ENCODE measurements around the gene AGPAT2. TPM values are rescaled to one million over a fixed set of nuclear protein-coding genes. Genes with fewer than 3 reads are reported as not detected.

Gene AGPAT2
- total RNA-seq, 1 experiment from 2014 or later = 77.9 TPM

- intact Hi-C loops (cut with micrococcal nuclease; ENCODE audit: unreplicated experiment) = no loop called here
- Histone ChIP-seq H3K9me3 (ENCODE audit: control insufficient read depth, insufficient read depth, low read depth, low read length) (no peaks in the 10 kb centered on the region), H3K4me3 (ENCODE audit: low read depth in 2 of 2, low read length in 2 of 2) (no peak overlapping the region), H3K4me1 (ENCODE audit: control insufficient read depth, insufficient read depth, low read length) (no peaks in the 10 kb centered on the region; the same call in 1 of the 2 replicates), H3K27me3 (ENCODE audit: control insufficient read depth, insufficient read depth, low read length) (no peaks in the 10 kb centered on the region), H3K27ac (ENCODE audit: low read length) (no peak overlapping the region), H3K36me3 (ENCODE audit: control insufficient read depth, insufficient read depth, low read length) (no peaks in the 10 kb centered on the region)
- DNase-seq (ENCODE audit: low read depth, low spot score) = no peak
- ATAC-seq = no peak
- no peak for TF ChIP-seq POLR2AphosphoS5 (IDR thresholded peaks at IDR 0.05; ENCODE audit: low read depth, low read length)
- no peak for TF ChIP-seq CTCF (IDR thresholded peaks at IDR 0.05)
- no peak for TF ChIP-seq SIN3A (IDR thresholded peaks at IDR 0.05; ENCODE audit: borderline replicate concordance, insufficient read depth, low read depth, low read length)
- TF ChIP-seq REST (IDR thresholded peaks at IDR 0.05; ENCODE audit: insufficient read depth in 1 of 2, low read depth in 2 of 2, low read length in 1 of 2) = no peak
- TF ChIP-seq TCF7L2 (IDR thresholded peaks at IDR 0.05; ENCODE audit: low read depth, low read length) = no peak
- BruUV-seq (replicated peaks) = no TSS peak
- in situ Hi-C loops (cut with HindIII; ENCODE audit: low pct_unique_long_range_greater_than_20kb, low sequenced_read_pairs) = no loop called here
- CTCF ChIA-PET = no interaction called here
- POLR2A ChIA-PET = no interaction called here
Observed at GRCh38 chr9:136657974-136658848, 29.0 kb downstream of the AGPAT2 start.

- H3K27me3 ChIP-seq (ENCODE audit: control insufficient read depth, insufficient read depth, low read length) = no peaks in the 10 kb centered on the region
- H3K9me3 ChIP-seq (ENCODE audit: control insufficient read depth, insufficient read depth, low read depth, low read length) = no peaks in the 10 kb centered on the region
- ChIA-PET CTCF (no interaction called here), POLR2A (no interaction called here)
- no TSS peak for BruUV-seq (replicated peaks)
- no peak overlapping the region for H3K4me3 ChIP-seq (ENCODE audit: low read depth in 2 of 2, low read length in 2 of 2)
- in situ Hi-C loops (cut with HindIII; ENCODE audit: low pct_unique_long_range_greater_than_20kb, low sequenced_read_pairs) = no loop called here
- intact Hi-C loops (cut with micrococcal nuclease; ENCODE audit: unreplicated experiment) = no loop called here
- no peaks in the 10 kb centered on the region; the same call in 1 of the 2 replicates for H3K4me1 ChIP-seq (ENCODE audit: control insufficient read depth, insufficient read depth, low read length)
- TF ChIP-seq POLR2AphosphoS5 (IDR thresholded peaks at IDR 0.05; ENCODE audit: low read depth, low read length) (no peak), SIN3A (IDR thresholded peaks at IDR 0.05; ENCODE audit: borderline replicate concordance, insufficient read depth, low read depth, low read length) (no peak), REST (IDR thresholded peaks at IDR 0.05; ENCODE audit: insufficient read depth in 1 of 2, low read depth in 2 of 2, low read length in 1 of 2) (no peak), CTCF (IDR thresholded peaks at IDR 0.05) (no peak), TCF7L2 (IDR thresholded peaks at IDR 0.05; ENCODE audit: low read depth, low read length) (no peak)
- H3K27ac ChIP-seq (ENCODE audit: low read length) = no peak overlapping the region
- ATAC-seq (no peak), DNase-seq (ENCODE audit: low read depth, low spot score) (no peak)
- no peaks in the 10 kb centered on the region for H3K36me3 ChIP-seq (ENCODE audit: control insufficient read depth, insufficient read depth, low read length)
Observed at GRCh38 chr9:136656795-136657611, 30.3 kb downstream of the AGPAT2 start.
